GM21619 (cell line): Measurements from ENCODE around the gene CPED1.
"Not testable (repeated sequence)": the region's sequence is repeated elsewhere in the genome, so short reads cannot be mapped to it uniquely, and the experiment has no call there.

Experiments
- ATAC-seq: cut with Tn5 transposase; IDR thresholded peaks from one replicate; pipeline ENCODE4 v1.9.1; 2021; ENCODE audit not compliant: unreplicated experiment

CPED1 gene

DNA sequence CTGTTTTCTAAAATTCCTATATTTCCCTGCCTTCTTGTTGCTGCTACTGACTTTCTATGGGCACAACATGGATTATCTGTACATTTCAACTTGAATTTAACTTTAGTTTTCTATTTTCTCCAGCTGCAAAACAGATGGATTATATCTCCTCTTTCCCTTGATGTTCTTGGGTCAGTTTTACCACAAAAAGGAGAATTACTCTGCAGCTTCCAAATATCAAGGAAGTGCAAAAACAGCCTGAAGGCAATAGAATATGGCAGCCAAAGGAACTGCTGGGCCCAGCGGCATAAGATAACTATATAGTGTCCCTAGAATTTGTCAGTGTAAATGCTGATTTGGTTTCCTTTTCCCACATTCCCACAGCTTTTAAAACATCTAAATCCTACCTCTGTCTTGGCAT lies 29.1 kb downstream of the CPED1 start:
- no peak for ATAC-seq

- no peak for ATAC-seq
Measured at GRCh38 chr7:121019018-121019417, 30.5 kb downstream of the CPED1 start.

GRCh38 chr7:121020249-121020988 lies 31.9 kb downstream of the CPED1 start:
- no peak for ATAC-seq

DNA sequence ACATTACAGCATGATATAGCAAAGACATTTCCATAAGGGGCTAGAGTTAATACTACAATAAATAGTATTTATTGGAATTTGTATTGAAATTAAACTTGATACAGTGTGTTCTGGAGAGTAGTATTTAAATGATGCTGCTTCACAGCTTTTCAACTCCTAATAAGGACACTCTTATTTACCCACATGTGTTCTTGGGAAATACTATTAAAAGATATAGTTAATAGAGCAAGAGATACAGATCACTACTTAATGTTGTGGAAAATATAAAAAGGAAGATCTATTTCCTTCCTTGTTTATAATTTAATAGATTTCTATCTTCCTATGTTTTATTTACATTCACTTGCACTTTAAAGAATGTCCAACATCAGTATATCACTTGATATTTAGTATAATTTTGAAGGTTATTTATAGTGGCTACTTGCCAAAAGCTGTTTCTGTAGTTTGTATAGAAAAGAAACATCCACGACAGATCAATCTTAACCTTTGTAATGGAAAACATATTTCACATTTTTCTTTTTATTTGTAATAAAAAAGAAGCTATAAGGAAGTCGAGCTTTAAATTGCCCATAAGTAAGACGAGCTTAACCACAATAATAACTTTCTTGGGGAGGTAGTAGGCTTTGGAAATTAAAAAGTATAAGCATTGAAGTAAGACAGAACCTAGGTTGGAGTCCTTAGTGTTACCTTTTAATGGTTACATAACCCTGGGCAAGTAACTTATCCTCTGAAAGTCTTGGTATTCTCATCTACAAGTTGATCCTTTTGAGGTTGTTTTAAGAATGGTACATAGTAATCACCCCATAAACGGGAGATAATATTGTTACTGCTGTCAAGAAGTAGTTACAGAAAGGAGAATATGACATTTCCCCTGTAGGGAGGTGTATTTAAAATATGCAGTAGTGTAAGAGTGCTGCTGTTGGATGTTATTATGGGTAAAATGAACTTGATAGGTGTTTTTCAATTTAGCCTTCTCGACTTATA lies 32.8 kb downstream of the CPED1 start:
- ATAC-seq: no peak

DNA sequence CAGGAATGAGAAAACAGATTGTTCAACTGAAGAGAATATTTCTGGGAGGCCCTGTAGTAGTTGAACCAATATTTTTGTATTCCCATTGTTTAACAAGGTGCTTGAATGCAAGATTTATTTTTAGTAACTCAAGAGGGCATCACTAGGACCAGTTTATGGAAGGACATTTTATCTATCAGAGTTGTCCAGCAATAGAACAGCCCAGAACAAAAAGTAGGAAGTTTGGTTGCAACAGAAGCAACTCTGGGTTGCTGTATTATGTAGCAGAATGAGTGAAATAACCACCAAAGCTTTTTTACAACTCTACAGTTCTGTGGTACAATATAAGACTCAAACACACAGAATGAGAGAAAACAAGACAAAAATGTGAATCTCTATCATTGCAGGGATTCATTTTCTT lies 34.7 kb downstream of the CPED1 start:
- ATAC-seq: no peak

- no peak for ATAC-seq
Measured at GRCh38 chr7:121023683-121024511, 35.4 kb downstream of the CPED1 start.

GRCh38 chr7:121024611-121025010 lies 36.1 kb downstream of the CPED1 start:
- no peak for ATAC-seq

DNA sequence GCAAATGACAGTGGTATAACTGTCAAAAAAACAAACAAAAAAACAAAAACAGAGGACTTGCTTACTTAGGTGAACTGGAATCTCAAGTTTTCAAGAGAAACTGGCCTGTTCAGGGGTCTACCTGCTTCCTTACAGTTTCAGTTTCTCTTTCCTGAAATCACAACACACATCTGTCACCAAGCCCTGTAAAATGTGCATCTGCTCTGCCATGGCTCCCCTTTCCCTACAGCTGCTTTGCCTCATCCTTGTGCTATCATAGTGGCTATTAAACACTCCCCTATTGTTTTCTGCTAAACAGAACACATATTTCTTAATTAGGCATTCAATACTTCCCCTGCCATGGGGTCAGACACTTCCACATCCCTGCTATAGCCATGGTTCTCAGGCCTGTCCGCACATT lies 37.6 kb downstream of the CPED1 start:
- no peak for ATAC-seq

DNA sequence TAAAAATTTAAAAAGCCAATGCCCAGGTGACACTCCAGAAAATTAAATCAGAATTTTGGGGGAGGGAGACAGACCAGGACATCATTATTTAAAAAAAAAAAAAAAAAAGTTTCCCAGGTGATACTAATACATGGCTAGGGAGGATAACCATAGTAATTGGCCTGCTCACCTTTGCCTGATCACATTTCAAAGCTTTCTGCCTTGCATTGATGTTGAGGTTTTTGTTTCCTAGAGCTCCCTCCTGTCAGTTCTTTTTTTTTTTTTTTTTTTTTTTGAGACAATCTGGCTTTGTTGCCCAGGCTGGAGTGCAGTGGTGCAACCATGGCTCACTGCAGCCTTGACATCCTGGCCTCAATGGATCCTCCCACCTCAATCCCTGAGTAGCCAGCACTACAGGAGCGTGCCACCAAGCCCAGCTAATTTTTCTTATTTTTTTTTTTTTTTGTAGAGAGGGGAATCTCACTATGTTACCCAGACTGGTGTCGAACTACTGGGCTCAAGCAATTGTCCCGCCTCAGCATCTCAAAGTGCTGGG lies 38.1 kb downstream of the CPED1 start:
- no peak for ATAC-seq

DNA sequence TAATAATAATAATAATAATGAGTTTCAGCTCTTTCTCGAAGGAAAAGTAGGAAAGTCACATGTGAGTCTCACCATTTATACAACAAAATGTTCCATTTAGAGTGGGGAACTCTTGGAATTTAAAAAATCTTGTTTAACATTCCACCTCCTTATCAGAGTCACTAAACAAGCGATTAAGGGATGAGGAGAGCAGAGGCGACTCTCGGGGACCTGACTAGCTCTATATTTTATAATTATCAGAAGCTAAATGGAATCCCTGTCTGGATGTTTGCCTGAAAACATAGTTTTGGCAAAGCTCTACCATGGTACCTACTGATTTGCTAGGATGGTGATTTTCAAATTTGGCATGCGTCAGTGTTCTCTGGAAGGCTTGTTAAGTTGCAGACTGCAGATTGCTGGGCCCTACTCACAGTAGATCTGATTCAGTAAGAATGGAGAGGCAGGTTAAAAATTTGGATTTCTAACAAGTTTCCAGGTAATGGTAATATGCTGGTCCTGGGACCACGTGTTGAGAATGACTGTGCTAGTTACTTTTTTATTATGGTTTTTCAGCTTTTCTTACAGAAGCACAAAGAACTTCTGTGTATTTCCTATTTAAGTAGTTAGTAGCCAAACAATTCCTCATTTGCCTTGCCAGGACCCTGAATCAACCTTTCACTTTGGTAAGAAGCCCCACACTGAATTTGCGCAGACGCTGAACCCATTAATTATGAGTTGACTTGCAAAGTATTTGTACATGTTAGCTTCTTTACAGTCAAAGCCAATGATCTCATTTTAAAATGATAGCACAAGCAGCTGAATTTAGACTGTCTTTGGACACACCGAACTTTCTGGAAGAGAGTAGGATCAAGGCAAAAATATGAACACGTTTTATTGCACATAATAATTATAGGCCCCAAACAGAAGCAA lies 39.5 kb downstream of the CPED1 start:
- no peak for ATAC-seq

GRCh38 chr7:121029302-121029701 lies 40.8 kb downstream of the CPED1 start:
- no peak for ATAC-seq

DNA sequence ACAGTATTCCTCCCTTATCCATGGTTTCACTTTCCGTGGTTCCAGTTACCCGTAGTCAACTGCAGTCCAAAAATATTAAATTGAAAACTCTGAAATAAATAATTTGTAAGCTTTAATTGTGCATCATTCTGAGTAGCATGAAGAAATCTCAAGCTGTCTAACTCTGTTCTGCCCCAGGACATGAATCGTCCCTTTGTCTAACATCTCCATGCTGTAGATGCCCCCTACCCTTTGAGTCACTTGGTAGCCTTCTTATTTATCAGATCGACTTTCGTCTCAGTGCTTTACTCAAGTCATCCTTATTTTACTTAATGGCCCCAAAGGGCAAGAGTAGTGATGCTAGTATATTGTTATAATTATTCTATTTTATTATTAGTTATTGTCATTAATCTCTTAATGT lies 41.8 kb downstream of the CPED1 start:
- no peak for ATAC-seq

GRCh38 chr7:121032645-121033460 lies 44.3 kb downstream of the CPED1 start:
- no peak for ATAC-seq

DNA sequence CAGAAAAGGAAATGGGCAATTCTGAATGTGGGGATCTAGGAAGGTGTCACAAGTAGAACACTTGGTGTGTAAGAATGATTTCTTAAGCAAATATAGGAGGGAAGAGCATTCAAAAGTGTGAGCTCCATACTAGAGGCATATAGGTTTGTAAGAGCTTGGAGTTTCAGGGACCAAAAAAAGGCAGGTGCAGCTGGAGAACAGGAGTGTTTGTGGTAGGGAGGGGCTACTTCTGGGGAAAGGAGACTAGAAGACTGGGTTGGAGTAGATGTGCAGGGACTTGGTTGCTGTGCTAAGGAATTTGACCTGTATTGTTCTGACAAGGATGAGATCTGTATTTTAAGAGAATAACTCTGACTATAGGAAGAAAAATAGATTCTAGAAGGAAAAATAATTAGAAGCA lies 46.4 kb downstream of the CPED1 start:
- ATAC-seq: no peak

DNA sequence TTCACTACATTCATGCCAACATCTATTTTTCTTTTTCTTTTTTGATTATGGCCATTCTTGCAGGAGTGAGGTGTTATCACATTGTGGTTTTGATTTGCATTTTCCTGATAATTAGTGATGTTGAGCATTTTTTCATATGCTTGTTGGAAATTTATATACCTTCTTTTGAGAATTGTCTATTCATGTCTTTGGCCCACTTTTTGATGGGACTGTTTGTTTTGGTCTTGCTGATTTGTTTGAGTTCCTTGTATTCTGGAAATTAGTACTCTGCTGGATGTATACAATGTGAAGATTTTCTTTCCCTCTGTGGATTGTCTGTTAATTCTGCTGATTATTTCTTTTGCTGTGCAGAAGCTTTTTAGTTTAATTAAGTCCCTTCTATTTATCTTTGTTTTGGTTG lies 48.3 kb downstream of the CPED1 start:
- ATAC-seq: not testable (repeated sequence)

GRCh38 chr7:121037329-121037728 lies 48.8 kb downstream of the CPED1 start:
- ATAC-seq: not testable (repeated sequence)

GRCh38 chr7:121037957-121038716 lies 49.6 kb downstream of the CPED1 start:
- ATAC-seq: no peak
